ENCODE data around the gene SIRPB2. TPM values are rescaled to one million over a fixed set of nuclear protein-coding genes. Genes with fewer than 3 reads are reported as not detected.

SIRPB2 gene
- total RNA-seq, 1 experiment from 2014 or later: not detected

DNA sequence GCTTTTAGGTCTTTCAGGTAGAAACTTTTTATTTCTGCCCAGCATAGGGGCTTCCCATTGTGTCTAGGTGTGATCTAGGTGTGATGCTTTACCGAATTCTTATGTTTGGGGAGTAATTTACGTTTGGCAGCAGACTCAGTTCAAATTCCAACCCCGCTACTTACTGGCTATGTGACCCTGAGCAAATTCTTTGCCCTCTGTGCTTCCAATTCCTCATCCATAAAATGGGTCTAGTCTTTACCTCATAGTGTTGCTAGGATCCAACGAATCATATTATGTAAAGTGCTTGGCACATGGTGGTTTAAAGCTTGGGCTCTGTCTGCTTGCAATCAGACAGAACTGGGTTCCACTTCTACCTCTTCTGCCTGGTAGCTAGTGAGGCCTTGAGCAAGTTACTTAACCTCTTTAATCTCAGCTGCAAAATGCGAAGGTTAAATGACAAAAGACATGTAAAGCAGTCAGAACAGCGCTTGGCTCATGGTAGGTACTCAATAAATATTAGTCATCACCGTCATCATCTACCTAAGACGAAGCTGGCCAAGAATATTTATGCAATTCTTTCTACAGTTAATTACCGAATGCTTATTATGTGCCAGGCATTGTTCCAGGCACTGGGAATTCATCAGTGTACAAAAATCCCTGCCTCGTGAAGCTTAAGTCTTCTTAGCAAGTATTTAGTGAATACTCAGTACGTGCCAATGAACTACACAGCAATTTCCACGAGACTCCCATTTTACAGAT is 25.6 kb downstream of the SIRPB2 start:
- Histone ChIP-seq H3K9me3 (no peaks in the 10 kb centered on the region), H3K27me3 (no peaks in the 10 kb centered on the region), H3K4me3 (peak overlapping the region; percentile 89), H3K36me3 (peaks cover 10% of the 10 kb centered on the region)
- DNase-seq: no peak

DNA sequence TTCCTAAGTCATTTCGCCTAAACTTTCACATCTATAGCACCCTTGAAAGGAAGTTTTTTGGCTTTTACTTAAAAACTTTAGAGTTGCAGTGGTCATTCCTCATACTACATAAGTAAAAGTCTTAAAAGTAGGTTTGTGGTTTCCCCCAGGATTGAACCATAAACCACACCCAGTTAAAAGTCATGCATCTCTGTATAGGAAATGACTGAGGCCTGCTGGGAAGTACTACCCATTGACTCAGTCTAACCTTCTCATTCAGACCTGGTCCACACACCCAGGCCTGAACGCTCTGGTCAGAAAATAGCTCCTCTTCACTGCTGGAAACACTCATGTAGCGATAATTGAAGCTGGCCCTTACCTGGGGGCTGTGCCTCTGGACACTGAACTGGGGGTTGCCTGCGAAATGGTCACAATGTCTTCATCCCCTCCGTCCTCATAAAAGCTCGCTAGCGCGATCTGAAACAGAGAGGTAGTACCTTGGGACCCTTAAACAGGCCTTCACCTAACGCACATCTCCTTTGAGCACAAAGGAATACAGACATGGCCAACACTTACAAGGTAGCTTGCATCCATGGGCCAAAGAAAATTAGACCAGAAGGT is 27.1 kb downstream of the SIRPB2 start:
- Histone ChIP-seq H3K36me3 (peaks cover 10% of the 10 kb centered on the region), H3K4me3 (no peak overlapping the region), H3K27me3 (no peaks in the 10 kb centered on the region), H3K9me3 (no peaks in the 10 kb centered on the region)
- no peak for DNase-seq

DNA sequence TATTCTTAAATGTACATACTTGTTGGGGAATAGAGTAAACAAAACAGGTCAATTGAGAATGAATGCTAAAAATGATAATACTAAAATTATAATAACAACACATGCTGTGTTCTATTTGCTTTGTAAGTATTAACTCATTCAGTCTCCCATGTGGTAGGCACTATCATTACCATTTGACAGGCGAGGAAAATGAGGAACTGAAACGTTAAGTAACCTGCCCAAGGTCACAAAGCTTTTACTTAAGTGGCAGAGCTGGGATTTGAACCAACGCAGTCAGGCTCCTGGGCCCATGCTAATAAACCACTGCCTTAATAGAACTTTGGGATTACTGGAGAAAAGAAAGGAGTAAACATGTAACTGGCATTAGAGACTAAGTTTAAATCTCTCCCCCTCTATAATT is 28.4 kb downstream of the SIRPB2 start:
- no peaks in the 10 kb centered on the region for H3K27me3 ChIP-seq
- no peak overlapping the region for H3K4me3 ChIP-seq
- H3K36me3 ChIP-seq: peaks cover 12% of the 10 kb centered on the region
- H3K9me3 ChIP-seq: no peaks in the 10 kb centered on the region
- DNase-seq: no peak

DNA sequence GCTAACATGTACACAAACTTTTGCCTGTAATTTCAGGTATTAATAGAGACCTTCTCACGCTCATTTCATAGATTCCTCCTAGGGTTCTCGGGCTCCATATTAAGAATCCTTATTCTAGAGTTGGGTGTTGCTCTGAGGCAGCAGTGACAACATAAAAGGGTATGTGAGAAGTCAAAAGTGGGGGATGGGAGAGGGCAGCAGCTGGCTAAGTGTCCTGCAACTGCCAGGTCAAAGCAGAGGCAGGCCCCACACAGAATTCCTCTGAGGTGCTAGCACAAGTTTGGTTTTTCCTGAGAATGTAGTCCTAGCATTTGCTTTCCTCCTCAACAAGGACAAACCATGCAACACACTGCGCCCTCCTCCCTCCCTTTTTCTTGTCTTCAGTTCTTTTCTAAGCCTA is 29.2 kb downstream of the SIRPB2 start:
- H3K4me3 ChIP-seq: no peak overlapping the region
- peaks cover 16% of the 10 kb centered on the region for H3K36me3 ChIP-seq
- H3K9me3 ChIP-seq: no peaks in the 10 kb centered on the region
- H3K27me3 ChIP-seq: no peaks in the 10 kb centered on the region
- no peak for DNase-seq

DNA sequence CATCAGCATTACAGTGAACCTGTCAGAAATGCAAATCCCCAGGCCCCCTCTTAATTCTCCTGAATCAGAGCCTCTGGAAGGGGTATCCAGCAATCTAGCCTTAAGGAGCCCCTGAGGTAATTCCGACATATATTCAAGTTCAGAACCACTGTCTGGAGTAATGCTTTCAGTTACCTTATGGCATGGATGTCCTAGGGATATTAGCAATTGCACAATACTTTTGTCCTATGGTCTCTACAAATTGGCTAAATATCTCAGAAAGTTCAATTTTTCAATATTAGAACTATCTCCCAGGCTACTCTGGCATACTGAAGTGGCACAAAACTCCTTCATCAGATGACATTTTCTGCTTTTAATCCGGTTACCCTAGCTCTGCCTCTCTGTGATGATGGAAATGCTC is 30.9 kb downstream of the SIRPB2 start:
- H3K9me3 ChIP-seq: no peaks in the 10 kb centered on the region
- no peak overlapping the region for H3K4me3 ChIP-seq
- no peak for DNase-seq
- H3K27me3 ChIP-seq: no peaks in the 10 kb centered on the region
- peaks cover 19% of the 10 kb centered on the region for H3K36me3 ChIP-seq

DNA sequence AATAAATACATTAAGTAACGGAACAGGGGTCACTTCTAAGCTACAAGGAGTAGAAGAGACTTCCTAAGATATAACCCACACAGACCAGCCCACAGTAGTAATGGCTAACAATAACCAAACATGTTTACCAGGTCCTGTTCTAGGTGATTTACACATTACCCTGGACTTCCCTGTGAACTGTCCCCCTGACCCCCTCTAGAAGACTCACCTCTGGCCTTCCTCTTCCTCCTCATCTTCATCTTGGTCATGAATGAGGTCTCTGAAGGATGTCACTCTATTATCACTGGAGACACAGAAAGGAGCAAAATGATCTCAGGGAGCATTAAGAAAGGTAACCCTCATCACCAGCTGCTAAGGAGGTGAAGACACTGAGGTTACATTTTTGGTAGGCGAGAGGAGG is 33.2 kb downstream of the SIRPB2 start:
- Histone ChIP-seq H3K36me3 (peaks cover 19% of the 10 kb centered on the region), H3K9me3 (no peaks in the 10 kb centered on the region), H3K27me3 (no peaks in the 10 kb centered on the region), H3K4me3 (no peak overlapping the region)
- no peak for DNase-seq

DNA sequence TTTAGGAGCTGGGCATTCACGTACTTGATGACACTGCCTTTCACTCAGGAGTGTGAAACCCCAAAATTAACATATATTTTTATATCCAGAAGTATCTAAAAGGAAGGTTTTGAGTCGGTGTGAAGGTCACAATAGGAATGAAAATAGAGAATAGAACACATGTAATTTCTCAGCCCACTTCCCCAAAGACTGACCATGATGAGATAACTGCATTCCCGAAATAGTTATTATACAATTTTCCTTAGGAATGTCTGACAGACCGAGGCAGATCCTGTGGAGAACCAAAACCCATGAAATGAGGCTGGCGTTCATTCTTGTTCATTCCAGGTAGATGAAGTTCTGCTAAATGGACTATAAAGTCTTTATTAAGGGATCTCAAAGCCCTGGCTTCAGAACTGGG is 34.9 kb downstream of the SIRPB2 start:
- Histone ChIP-seq H3K9me3 (no peaks in the 10 kb centered on the region), H3K36me3 (peaks cover 27% of the 10 kb centered on the region), H3K27me3 (no peaks in the 10 kb centered on the region), H3K4me3 (no peak overlapping the region)
- no peak for DNase-seq

DNA sequence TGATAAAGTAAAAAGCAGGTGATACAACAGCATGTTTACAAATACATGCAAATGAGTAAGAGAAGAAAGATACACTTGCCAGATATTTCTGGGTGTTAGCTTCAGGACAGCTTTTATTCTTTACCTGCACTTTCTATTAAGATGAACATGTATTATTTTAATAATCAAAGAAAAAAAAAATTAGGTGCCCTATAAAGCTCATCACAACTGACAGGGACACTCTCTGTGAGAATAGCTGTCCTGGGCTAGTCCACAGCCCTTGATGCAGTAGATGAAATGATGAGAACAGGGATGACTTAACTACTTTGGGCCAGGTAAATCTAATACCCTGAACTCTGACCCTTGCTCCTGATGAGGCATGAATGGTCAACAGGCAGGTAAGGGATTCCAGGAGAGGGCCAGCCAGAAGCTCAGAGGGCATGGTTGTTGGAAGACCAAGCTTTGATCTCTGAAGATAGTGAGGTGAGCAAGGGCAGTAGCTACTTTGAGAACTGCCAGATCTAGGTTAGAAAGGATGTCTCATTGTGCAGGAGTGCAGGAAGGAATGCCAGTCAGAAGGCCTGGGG is 40.2 kb downstream of the SIRPB2 start:
- H3K9me3 ChIP-seq: no peaks in the 10 kb centered on the region
- H3K27me3 ChIP-seq: no peaks in the 10 kb centered on the region
- H3K36me3 ChIP-seq: peaks cover 29% of the 10 kb centered on the region
- DNase-seq: no peak
- no peak overlapping the region for H3K4me3 ChIP-seq

DNA sequence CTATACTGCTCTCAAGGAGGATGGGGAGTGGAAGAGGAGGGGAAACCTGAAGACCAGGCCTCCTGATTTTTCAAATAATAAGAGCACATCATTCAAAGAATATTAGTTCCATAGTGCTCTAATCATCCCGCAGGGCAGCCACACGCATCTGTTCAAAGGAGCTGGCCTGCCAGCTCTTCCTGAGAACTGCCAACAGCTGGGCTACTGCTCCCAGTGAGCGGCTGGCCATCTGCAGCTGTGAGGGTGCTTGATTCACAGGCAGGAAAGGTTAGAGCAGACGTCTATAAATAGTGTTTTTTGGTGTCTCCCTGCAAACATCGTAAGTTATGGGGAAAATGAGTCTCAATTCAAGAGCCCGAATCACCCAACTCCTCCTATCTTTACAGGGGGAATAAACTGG is 41.9 kb downstream of the SIRPB2 start:
- Histone ChIP-seq H3K36me3 (peaks cover 27% of the 10 kb centered on the region), H3K27me3 (no peaks in the 10 kb centered on the region), H3K9me3 (no peaks in the 10 kb centered on the region), H3K4me3 (no peak overlapping the region)
- DNase-seq: no peak

DNA sequence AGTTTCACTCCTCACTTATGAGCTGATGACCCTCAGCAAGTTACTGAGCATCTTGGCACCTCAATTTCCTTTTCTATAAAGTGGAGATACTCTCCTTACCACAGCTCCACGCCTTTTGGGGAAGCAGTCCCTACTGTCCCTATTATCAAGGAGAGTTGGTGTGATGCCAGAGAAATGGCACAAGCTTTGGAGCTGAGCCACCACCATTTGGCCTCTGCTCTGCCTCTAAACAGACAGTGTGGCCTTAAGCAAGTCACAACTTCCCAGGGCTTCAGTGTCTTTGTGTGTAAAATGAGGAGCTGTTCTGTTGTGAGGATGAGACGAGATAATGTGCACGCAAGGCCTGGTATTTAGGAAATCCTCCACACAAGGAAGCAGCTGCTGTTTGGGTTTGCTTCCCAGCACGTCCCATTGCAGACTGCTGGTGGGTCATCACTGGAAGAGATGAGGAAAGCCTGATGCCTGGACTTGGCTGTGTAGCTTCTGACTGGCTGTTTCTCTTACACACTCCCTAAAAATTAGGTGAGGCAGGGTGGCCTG is 43.1 kb downstream of the SIRPB2 start:
- peaks cover 26% of the 10 kb centered on the region for H3K36me3 ChIP-seq
- no peaks in the 10 kb centered on the region for H3K9me3 ChIP-seq
- no peak overlapping the region for H3K4me3 ChIP-seq
- H3K27me3 ChIP-seq: no peaks in the 10 kb centered on the region
- no peak for DNase-seq

DNA sequence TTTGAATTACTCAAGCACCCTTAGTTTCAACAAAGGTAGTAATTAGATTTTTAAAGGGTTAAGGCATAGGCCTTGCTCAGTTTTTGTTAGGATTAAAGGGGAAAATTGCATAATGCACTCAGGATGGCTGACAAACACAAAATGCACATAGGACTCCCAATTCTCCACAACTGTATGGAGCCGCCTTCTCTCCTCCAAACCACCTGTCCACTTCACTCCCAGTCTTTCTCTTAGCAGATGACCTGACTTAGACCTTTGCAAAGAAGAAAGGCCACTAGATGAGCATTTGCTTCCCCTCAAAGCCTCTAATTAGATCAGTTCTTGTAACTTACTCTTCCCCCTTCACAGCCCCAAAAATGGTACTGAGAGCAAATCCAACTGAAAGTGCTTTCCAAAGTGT is 44.7 kb downstream of the SIRPB2 start:
- Histone ChIP-seq H3K27me3 (no peaks in the 10 kb centered on the region), H3K9me3 (no peaks in the 10 kb centered on the region), H3K4me3 (no peak overlapping the region), H3K36me3 (peaks cover 15% of the 10 kb centered on the region)
- no peak for DNase-seq

DNA sequence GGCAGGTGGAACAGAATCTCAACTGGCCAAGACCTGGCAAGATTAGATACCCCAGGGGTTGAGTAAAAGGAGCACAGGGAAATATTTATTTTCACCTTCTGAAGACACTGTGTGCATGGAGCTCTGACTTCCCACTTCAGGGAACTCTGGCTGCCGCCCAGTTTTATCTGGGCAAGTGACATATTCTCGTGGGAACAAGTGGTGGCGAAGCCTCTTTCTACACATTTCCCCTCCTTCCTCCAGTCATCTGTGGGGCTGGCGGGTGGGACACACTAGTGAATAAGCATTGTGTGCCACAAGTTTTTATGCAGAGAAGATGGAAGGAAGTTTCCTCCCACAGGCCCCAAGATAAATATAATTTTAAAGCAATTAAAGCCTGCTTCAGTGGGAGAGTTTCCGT is 48.1 kb downstream of the SIRPB2 start:
- H3K4me3 ChIP-seq: no peak overlapping the region
- H3K27me3 ChIP-seq: no peaks in the 10 kb centered on the region
- no peak for DNase-seq
- peaks cover 7% of the 10 kb centered on the region; the same call in 1 of the 2 replicates for H3K36me3 ChIP-seq
- H3K9me3 ChIP-seq: no peaks in the 10 kb centered on the region

DNA sequence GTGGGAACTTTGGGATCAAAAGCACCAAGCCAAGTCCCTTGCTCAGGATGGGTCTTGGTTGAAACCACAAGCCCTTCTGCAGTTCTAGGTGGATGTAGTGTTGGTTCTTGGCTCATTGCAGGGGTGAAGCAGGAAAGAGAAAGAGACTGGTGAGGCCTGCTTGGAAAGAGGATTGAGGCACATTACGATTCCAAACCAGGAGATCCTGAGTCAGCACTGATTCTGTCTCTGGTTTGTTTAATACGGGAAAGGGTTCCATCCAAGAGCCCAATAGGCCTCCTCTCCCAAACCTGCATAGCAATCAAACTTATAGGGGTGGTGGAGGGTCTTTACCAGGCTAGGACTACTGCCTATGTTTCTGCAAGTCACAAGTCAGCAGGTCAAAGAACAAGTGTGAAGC is 48.9 kb downstream of the SIRPB2 start:
- H3K27me3 ChIP-seq: no peaks in the 10 kb centered on the region
- peaks cover 6% of the 10 kb centered on the region; the same call in 1 of the 2 replicates for H3K36me3 ChIP-seq
- H3K4me3 ChIP-seq: no peak overlapping the region
- no peaks in the 10 kb centered on the region for H3K9me3 ChIP-seq
- no peak for DNase-seq

DNA sequence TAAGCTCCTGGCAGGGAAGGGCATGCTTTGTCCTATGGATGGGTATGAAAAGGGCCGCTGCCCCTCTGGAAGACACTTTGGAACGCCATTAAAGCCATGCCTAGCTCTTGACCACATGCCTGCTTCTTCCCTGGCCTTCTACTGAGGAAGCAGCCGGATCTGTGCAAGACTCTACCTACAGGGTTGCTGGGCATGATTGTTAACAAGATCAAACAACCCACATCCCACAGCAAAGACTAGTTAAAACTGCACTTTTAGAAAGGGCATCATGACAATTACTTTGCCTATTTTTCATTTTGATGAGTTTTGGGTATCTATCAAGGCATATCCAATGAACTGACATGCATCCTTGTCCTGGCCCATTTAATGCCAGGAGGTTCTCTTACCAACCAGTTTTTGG is 50.1 kb downstream of the SIRPB2 start:
- DNase-seq: no peak
- H3K9me3 ChIP-seq: no peaks in the 10 kb centered on the region
- H3K36me3 ChIP-seq: peaks cover 6% of the 10 kb centered on the region; the same call in 1 of the 2 replicates
- H3K4me3 ChIP-seq: no peak overlapping the region
- H3K27me3 ChIP-seq: no peaks in the 10 kb centered on the region

DNA sequence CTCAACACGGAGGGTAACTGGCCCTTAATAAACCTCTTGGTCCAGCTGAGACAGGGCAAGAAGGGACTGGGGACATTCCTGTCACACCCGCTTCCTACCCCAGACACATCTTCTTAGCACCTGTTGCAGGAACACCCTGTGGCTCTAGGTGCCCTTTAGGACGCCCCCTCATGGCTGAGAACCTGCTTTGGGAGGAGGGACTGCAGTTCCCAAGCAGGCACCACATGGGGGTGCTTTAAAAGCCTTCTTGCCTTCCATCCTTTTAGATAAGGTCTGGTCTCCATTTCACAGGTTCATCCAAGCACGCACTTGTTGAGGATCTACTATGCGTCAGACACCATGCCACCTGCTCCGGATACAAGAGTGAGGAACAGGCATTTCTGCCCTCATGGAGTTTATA is 51.2 kb downstream of the SIRPB2 start:
- Histone ChIP-seq H3K9me3 (no peaks in the 10 kb centered on the region), H3K27me3 (no peaks in the 10 kb centered on the region), H3K4me3 (no peak overlapping the region), H3K36me3 (peaks cover 3% of the 10 kb centered on the region; the same call in 1 of the 2 replicates)
- no peak for DNase-seq

DNA sequence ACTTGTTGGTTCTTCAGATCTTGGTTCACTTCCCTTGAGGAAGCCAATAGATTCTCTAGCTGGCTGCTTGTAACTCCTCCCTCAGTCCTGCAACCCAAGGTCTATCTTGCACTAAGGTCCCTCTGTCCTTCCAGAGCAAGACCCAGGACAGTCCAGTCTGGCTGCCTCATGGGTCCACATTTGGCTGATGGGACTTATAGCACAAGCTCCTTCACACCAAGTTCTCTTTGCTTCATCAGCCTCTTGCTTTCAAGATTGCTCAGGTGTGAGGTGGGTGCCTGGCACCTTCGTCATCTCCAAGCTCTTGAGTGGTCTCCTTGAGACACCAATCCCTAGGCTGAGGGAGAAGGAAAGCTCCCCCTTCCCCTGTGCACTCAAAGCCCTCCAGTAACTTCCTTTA is 52.9 kb downstream of the SIRPB2 start:
- Histone ChIP-seq H3K4me3 (no peak overlapping the region), H3K36me3 (no peaks in the 10 kb centered on the region; the same call in 1 of the 2 replicates), H3K9me3 (no peaks in the 10 kb centered on the region), H3K27me3 (no peaks in the 10 kb centered on the region)
- DNase-seq: no peak

DNA sequence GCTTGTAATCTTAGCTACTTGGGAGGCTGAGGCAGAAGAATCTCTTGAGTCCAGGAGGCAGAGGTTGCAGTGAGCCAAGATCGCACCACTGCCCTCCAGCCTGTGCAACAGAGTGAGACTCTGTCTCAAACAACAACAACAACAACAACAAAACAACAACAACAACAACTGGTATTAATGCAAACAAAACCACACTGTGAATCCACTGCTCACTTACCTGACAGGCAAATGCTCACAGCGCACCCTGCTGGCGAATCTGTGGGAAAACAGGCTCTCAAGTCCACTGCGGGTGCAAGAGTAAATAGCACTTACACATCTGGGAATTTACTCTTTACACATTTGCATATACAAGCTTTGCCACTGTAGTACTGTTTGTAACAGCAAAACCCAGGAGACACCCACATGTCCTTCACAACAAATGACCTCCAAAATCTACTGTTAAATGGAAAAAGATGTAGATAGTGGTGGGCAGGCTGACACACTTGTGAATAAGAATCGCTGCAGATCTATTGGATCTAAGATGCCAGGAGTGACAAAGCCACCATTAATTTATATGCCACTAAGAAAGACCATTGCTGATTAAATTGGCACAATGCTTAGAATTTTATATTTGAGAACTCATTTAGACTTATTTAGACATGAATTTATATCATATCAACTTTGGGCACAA is 53.9 kb downstream of the SIRPB2 start:
- Histone ChIP-seq H3K27me3 (no peaks in the 10 kb centered on the region), H3K9me3 (no peaks in the 10 kb centered on the region), H3K36me3 (no peaks in the 10 kb centered on the region; the same call in 1 of the 2 replicates), H3K4me3 (no peak overlapping the region)
- DNase-seq: peak; percentile 49
